NCI-H2171 treated with DMSO at 0.1 percent for 48 hours (cell line): ENCODE results near the gene PCNX1.
"Not testable (repeated sequence)": the region's sequence is repeated elsewhere in the genome, so short reads cannot be mapped to it uniquely, and the experiment has no call there.

Experiments
- DNase-seq: peaks from one replicate; lab custom pipeline; 2025; lab: John Stamatoyannopoulos, UW

Gene PCNX1

GRCh38 chr14:71129716-71130490, 222.6 kb downstream of the PCNX1 start:
- DNase-seq: not testable (repeated sequence)

- DNase-seq: no peak
These were observed 223.4 kb downstream of the PCNX1 start for GRCh38 chr14:71130491-71131179.

DNA sequence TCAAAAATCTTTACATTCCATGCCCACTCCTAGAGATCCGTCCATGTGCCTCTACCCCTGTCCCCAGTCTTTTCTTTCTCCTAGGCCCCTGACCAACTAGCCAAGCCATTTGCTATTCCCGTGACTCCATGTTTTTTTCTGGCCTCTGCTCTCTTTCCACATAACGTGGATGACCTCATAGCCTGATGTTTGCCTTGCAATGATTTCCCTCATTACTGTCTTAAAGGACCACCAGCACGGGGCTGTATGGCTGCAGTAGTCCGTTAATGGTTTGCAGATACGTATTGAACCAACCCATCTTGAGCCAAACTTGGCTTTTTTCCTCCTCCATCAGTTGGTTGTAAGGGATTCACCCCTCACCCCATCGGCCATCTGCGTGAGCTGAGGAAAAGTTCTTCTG, 226.0 kb downstream of the PCNX1 start:
- DNase-seq: no peak

DNA sequence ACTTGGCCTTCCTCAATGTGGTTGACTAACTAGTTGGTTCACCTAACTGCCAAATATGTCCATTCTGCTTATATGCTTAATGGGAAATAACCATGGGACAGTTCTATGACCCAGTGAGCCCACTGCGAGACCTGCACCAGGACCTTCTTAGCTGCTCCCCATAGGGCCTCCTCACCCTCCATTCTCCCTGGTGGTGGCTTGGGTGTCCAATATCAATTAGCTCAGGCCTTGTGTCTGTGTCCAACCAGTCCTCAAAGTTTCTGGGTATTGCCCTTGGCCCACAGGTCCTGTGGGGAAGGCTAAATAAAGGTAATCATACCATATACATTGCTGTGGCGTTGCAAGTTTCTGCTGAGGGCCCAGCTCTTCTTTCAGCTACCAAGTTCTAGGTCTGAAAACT, 228.2 kb downstream of the PCNX1 start:
- no peak for DNase-seq

GRCh38 chr14:71135911-71136310, 228.7 kb downstream of the PCNX1 start:
- DNase-seq: no peak

GRCh38 chr14:71136386-71137060, 229.3 kb downstream of the PCNX1 start:
- DNase-seq: no peak

DNA sequence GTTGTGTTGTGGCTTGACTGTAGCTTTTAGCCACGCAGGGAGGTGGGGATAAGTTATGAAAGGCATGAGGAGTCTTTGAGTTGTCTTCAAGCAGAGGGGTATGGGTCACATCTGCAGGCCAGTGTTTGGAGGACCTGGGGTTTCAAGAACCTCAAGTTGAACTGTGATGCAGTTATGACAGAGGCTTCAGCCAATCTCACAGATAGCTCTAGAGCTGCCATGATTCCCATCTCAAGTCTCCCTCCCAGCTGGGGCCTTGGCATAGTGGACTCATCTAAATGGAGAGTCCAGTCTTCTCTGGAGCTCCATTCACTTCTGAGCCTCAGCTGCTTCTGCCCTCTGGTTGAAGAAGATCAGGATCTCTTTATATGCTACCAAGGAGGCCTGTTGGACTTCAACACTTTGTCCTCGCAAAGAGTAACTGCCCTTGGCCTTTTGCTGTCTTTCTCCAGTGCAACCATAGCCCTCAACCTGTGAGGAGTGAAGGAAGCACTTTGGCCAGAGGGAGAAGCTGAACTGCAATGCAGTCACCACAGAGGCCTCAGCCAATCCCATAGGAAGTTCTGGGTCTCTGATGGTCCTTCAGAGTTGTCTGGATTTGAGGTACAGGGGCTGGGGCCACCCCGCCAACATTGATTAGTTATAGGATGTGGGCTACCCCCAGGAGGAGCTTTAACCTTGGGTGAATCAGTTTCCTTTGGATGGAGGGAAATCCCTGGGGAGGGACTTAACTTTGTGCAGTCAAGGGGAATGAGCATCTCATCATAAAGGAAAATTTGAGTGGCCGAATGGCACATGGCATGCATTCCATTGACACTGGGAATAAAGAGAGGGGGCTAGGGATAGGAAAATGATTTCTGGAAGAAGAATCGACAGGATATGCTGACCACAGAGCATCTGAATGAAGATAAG, 230.5 kb downstream of the PCNX1 start:
- DNase-seq: no peak

DNA sequence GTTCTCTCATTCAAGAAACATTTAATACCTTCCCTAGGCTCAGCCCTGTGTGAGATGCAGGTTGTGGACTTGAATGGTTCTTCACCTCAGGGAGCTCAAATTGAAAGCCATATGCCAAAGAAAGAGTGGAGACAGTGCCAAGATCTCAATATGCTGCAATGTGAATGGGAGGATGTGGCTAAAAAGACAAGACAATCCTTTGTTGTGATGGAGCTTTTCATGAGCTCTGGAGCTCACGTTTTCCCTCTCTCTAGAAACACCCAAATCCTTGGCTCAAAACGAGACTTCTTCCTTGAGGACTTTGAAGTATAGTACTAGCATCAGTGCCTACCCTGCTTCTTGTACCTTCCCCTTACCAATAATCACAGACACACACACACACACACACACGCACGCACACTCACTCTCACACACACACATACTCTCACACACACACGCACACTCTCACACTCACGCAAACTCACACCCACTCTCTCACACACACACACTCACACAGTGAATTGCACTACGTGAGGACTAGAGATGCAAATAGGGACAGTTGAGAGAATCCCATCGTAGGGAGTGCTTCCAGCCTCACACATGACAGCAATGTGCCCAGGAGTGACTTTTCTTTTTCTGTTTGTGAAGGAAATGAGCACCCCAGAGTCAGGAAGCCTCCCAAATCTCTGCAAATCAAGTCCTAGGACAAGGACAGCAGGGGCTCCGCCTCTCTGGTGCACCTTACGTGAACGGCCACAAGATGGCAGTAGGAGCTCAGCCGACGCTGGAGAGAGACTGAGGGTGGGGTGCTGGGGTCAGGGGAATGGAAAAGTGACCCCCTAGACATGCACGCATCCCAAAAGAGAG, 231.4 kb downstream of the PCNX1 start:
- DNase-seq: peak; percentile 69

DNA sequence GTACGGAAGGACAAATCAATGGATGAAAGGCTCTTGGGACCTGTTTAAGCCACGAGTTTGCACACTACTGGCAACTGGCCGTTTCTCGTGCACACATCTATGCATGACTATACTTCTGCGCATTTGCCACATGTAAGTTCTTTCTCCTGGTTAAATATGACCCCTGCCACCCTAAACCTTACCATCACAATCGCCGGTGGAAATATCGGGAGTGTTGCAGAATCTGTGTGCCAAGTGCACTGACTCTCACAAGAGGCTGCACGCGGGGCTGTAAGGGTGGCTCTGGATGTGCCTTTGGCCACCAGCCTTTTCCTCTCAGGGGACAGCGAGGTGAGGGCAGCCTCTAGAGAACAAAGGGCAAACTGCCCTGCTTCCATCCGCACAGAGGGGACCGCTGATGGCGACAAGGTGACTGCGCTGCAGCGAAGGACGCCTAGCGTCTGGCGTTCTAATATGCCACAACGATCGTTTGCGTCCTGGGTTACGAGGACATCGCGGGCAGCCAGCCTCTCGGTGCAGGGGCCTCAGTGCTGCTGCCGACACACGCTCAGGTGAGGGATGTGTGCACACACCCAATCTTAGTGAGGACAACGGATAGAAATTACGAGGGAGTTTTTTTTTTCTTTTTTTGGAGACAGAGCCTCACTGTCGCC, 232.2 kb downstream of the PCNX1 start:
- no peak for DNase-seq

- DNase-seq: no peak
These were observed 232.9 kb downstream of the PCNX1 start for GRCh38 chr14:71140157-71140556.

- no peak for DNase-seq
These were observed 234.6 kb downstream of the PCNX1 start for GRCh38 chr14:71141701-71142374.

DNA sequence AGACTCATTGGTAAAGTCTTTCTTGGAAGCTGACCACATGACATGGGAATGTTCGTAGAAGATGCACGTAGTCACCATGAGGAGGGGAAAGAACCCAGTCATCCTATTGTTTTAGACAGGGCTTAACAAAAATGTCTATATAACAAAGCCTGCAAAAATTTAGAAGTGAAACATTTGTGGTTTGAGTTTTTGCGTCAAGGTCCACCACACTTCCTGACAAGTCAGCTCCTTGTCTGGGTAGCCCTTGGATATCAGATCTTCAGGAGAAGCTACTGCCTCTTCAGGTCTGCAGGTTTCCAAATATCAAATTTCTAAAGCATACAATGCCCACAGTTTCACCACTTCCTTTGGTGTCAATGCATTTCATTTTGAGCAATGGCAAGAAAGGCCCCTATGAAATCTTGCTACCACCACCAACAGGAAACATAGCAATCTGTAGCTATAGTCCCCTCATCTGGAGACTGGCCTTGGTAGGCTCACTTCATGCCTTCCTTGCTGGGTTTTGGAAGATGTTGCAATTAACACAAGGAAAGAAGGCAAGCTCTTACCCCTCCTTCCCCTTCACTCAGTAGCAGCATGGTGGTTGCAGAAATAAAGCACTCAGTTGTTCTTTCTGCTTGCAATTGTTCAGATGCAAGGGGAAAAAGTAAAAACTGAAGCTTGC, 235.2 kb downstream of the PCNX1 start:
- DNase-seq: no peak

- DNase-seq: no peak
These were observed 236.4 kb downstream of the PCNX1 start for GRCh38 chr14:71143381-71144290.

- DNase-seq: peak; percentile 2
These were observed 240.1 kb downstream of the PCNX1 start for GRCh38 chr14:71147335-71147734.

DNA sequence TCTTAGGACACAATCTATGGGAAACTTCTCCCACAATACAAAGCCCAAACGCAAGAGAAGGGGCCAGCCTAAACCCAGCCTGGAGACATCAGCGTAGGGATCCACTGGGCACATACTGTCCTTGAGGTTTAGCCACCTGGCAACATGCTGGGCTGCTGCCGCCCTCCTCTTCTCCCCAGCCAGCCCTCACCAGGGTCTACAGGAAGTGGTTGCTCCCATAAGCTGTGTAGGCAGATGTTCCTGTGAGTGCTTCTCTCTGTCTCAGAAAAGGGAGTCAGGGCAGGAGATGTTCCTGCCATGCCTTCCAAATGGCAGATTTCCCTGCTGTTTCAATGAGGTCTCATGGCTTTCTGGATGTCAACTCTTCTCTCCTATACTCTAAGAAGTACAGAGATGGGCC, 241.4 kb downstream of the PCNX1 start:
- DNase-seq: no peak

- DNase-seq: no peak
These were observed 243.5 kb downstream of the PCNX1 start for GRCh38 chr14:71150737-71151136.

DNA sequence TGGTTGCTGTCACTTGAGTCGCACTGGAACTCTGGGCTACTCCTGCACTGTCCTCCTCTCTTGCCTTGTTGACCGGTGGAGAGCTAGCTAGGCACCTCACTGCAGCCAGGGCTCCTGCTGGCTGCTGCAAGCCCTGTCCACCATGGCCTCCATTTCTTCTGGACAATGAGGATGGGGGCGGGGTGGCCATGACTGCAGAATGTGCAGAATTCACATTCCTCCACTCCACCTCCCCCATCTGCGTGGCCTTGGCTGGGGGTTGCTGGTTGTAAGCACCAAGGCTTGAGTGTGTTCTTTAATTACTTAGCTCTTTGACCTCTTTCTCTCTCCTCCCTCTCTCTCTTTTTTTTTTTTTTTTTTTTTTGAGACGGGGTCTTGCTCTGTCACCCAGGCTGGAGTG, 248.5 kb downstream of the PCNX1 start:
- no peak for DNase-seq
